BLaER1 treated with 17β-estradiol and CSF1 and Interleukin-3, amounts not matched to agents 10 nM and 100 nM (cell line): ENCODE results near the gene LIX1L.

Source experiments
- H3K27ac ChIP-seq, 11 experiments: shearing (Covaris generic); formaldehyde crosslinking; 2 replicates each; pipeline ENCODE4 v1.8.1; 2022
- H3K27me3 ChIP-seq, 11 experiments: shearing (Covaris generic); formaldehyde crosslinking; 2 replicates each; pipeline ENCODE4 v1.8.1; 2022
- H3K36me3 ChIP-seq, 11 experiments: shearing (Covaris generic); formaldehyde crosslinking; 2 replicates each; pipeline ENCODE4 v1.8.1; 2022
- H3K4me1 ChIP-seq, 10 experiments: shearing (Covaris generic); formaldehyde crosslinking; 2 replicates each; pipeline ENCODE4 v1.8.1; 2022
- H3K4me2 ChIP-seq, 11 experiments: shearing (Covaris generic); formaldehyde crosslinking; 2 replicates each; pipeline ENCODE4 v1.8.1; 2022
- H3K4me3 ChIP-seq, 10 experiments: shearing (Covaris generic); formaldehyde crosslinking; 2 replicates each; pipeline ENCODE4 v1.8.1; 2022
- H3K9ac ChIP-seq, 11 experiments: shearing (Covaris generic); formaldehyde crosslinking; 2 replicates each; pipeline ENCODE4 v1.8.1; 2022
- H3K9me3 ChIP-seq, 11 experiments: shearing (Covaris generic); formaldehyde crosslinking; replicated peaks in 1 of 11; 2 replicates each; pipeline ENCODE4 v1.8.1; 2022
- H4K20me1 ChIP-seq, 11 experiments: shearing (Covaris generic); formaldehyde crosslinking; 2 replicates each; pipeline ENCODE4 v1.8.1; 2022
- Cebpa-rat ChIP-seq, 11 experiments: shearing (Covaris generic); IDR thresholded peaks; 2 replicates each; pipeline ENCODE4 v1.8.1; 2022

The LIX1L gene

DNA sequence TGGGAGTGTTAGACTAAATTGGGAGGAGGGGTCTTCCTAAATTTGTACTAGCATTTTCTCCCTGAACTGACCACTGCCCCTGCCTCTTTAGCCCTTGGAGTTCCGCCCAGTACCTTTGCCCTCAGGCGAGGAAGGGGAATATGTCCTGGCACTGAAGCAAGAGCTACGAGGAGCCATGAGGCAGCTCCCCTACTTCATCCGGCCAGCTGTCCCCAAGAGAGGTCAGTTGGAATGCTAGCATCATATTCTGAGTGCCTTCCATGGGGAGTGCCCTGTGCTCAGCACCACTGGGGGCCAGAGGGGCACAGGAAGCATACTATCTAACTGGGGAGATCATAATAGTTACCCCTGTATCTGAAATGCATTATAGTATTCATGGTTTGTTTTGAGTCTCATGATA, 17.4 kb upstream of the LIX1L start:
- Histone ChIP-seq H3K36me3 (no peaks in the 10 kb centered on the region; a peak in 1 of 22 replicates), H3K4me3 (no peak overlapping the region), H3K9ac (0 out of 22 replicates have a peak overlapping the region, but pooled peaks of 1 of the 11 experiments have one; percentile 27), H3K27me3 (no peaks in the 10 kb centered on the region), H3K4me1 (peaks cover 29 to 34% (median 32%) of the 10 kb centered on the region in 10 experiments), H4K20me1 (no peaks in the 10 kb centered on the region), H3K27ac (no peak overlapping the region), H3K4me2 (no peak overlapping the region), H3K9me3 (no peaks in the 10 kb centered on the region)
- no peak for TF ChIP-seq Cebpa-rat (IDR thresholded peaks at IDR 0.05)

DNA sequence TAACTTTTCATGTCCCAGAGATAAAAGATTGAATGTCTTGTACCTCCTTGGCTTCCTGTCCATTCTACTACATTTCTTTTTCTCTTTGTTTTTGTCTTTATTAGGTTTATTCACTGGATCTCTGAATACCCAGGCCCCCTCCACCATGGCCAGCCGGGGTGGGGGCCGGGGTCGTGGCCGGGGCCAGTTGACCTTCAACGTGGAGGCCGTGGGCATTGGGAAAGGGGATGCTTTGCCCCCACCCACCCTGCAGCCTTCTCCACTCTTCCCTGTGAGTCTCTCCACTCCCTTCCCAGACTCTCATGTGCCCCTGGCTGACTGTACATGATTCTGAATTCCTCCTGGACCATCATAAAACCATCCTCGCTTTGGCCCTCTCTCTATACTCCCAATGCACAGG, 16.9 kb upstream of the LIX1L start:
- Histone ChIP-seq H3K9me3 (no peaks in the 10 kb centered on the region), H4K20me1 (no peaks in the 10 kb centered on the region), H3K27me3 (no peaks in the 10 kb centered on the region), H3K4me3 (no peak overlapping the region), H3K9ac (no peak overlapping the region; a peak in 1 of 22 replicates), H3K4me1 (peaks cover 24 to 29% (median 27%) of the 10 kb centered on the region in 10 experiments), H3K27ac (no peak overlapping the region), H3K4me2 (no peak overlapping the region), H3K36me3 (no peaks in the 10 kb centered on the region; a peak in 1 of 22 replicates)
- no peak for TF ChIP-seq Cebpa-rat (IDR thresholded peaks at IDR 0.05)

GRCh38 chr1:145972580-145972979, 14.8 kb upstream of the LIX1L start:
- H3K9me3 ChIP-seq, result peaks cover 2 to 8% (median 3%) of the 10 kb centered on the region in 11 experiments
- H3K4me1 ChIP-seq, result peaks cover 7 to 8% (median 8%) of the 10 kb centered on the region in 10 experiments
- H3K9ac ChIP-seq, result no peak overlapping the region
- H3K36me3 ChIP-seq, result peaks cover 0 to 5% (median under 1%) of the 10 kb centered on the region in 11 experiments; a peak in 9 of 22 replicates
- no peak for TF ChIP-seq Cebpa-rat (IDR thresholded peaks at IDR 0.05)
- H3K27me3 ChIP-seq, result no peaks in the 10 kb centered on the region
- H3K27ac ChIP-seq, result no peak overlapping the region
- no peak overlapping the region for H3K4me2 ChIP-seq
- H3K4me3 ChIP-seq, result no peak overlapping the region
- H4K20me1 ChIP-seq, result no peaks in the 10 kb centered on the region

DNA sequence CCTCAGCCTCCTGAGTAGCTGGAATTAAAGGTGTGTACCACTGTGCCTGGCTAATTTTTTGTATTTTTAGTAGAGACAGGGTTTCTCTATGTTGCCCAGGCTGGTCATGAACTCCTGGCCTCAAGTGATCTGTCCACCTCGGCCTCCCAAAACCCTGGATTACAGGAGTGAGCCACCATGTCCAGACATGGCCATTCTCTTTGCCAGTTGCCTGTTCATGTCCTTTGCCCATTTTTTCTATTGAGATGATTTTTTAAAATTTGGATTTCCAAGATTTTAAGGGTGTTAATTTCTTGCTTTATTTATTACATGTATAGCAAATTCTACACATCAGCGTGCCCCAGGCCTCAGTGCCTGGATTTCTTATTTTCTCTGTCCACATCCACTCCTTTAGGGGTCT, 9.5 kb upstream of the LIX1L start:
- no peaks in the 10 kb centered on the region for H4K20me1 ChIP-seq
- H3K4me1 ChIP-seq, result peaks cover 18 to 33% (median 28%) of the 10 kb centered on the region in 10 experiments
- TF ChIP-seq Cebpa-rat (IDR thresholded peaks at IDR 0.05), result no peak
- H3K4me2 ChIP-seq, result no peak overlapping the region
- peaks cover 0 to 13% (median 6%) of the 10 kb centered on the region in 11 experiments; a peak in 10 of 22 replicates for H3K36me3 ChIP-seq
- no peak overlapping the region for H3K27ac ChIP-seq
- H3K4me3 ChIP-seq, result no peak overlapping the region
- peaks cover 0 to 17% (median 14%) of the 10 kb centered on the region in 11 experiments; a peak in 19 of 22 replicates for H3K27me3 ChIP-seq
- H3K9me3 ChIP-seq, result peaks cover 9 to 19% (median 12%) of the 10 kb centered on the region in 11 experiments
- no peak overlapping the region for H3K9ac ChIP-seq

GRCh38 chr1:145965119-145965744, 7.4 kb upstream of the LIX1L start:
- Histone ChIP-seq H3K9me3 (peaks cover 9 to 19% (median 12%) of the 10 kb centered on the region in 11 experiments), H3K27ac (peak overlapping the region in 10 of 11 experiments; percentile 57 to 82 (median 69); a peak in 13 of 22 replicates), H3K4me3 (peak overlapping the region; percentile 68 to 86 (median 70)), H3K27me3 (peaks cover 6 to 33% (median 29%) of the 10 kb centered on the region in 11 experiments; a peak in 21 of 22 replicates), H3K4me2 (peak overlapping the region; percentile 97 to 100 (median 100)), H3K4me1 (peaks cover 37 to 47% (median 45%) of the 10 kb centered on the region in 10 experiments), H3K9ac (peak overlapping the region; percentile 72 to 89 (median 81)), H4K20me1 (no peaks in the 10 kb centered on the region), H3K36me3 (peaks cover 0 to 13% (median 6%) of the 10 kb centered on the region in 11 experiments; a peak in 10 of 22 replicates)
- TF ChIP-seq Cebpa-rat (IDR thresholded peaks at IDR 0.05), result no peak

DNA sequence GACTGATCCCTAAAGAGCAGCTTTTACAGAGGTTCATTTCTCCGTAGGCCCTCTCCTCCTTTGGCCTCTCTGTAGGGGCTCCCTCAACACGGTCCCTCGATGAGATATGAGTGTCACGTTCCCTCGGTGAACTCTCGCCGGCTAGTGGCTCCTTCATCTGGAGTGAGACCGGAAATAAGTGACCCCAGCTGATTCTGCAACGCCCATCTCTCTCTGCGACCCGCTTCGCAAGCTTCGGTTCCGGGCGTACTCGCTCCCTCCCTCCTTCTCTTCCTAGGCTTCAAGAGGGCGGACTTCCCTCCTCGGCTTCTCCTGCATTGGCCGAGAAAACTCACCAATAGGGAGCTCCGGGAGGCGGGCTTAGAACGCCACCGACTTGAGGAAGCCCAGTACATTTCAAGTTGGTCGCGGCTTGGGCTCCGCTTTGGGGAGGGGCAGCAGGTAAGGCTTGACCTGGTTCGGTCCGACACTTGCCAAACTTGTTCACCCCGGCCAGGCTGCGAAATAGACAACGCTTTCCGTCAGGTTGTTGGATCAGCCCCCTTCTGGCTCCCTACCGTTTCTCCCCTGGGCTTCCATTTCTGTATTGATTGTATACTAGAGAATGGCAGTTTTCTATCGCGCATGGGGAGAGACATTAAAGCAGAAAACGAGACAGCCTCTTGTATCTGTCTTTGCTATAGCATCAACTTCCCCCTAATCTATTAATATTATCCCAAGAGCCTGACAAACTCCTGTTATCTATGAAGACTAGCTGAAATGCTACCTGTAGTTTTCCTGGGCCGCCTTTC, 6.7 kb upstream of the LIX1L start, which contains the start of the genes ANKRD34A and POLR3GL:
Gene ANKRD34A, minus strand, starts transcription at position 248 of the 791 bp plus-strand sequence. CDS start 2,816 bp downstream, outside the sequence.
Gene POLR3GL, plus strand, starts transcription at position 363 of the 791 bp plus-strand sequence. CDS start 10,176 bp downstream, outside the sequence.
- peak within 1 kb of the TSS; percentile 97 to 100 (median 100) for H3K4me2 ChIP-seq
- peaks cover 6 to 33% (median 29%) of the 10 kb centered on the region in 11 experiments; a peak in 21 of 22 replicates for H3K27me3 ChIP-seq
- H3K4me1 ChIP-seq, result peaks cover 44 to 54% (median 52%) of the 10 kb centered on the region in 10 experiments
- H3K9me3 ChIP-seq, result peaks cover 9 to 19% (median 12%) of the 10 kb centered on the region in 11 experiments
- H3K27ac ChIP-seq, result peak within 1 kb of the TSS; percentile 57 to 82 (median 69); a peak in 21 of 22 replicates
- H4K20me1 ChIP-seq, result no peaks in the 10 kb centered on the region
- H3K9ac ChIP-seq, result peak within 1 kb of the TSS; percentile 72 to 89 (median 81)
- H3K36me3 ChIP-seq, result peaks cover 0 to 13% (median 6%) of the 10 kb centered on the region in 11 experiments; a peak in 10 of 22 replicates
- peak within 1 kb of the TSS; percentile 68 to 86 (median 70) for H3K4me3 ChIP-seq
- no peak for TF ChIP-seq Cebpa-rat (IDR thresholded peaks at IDR 0.05)

DNA sequence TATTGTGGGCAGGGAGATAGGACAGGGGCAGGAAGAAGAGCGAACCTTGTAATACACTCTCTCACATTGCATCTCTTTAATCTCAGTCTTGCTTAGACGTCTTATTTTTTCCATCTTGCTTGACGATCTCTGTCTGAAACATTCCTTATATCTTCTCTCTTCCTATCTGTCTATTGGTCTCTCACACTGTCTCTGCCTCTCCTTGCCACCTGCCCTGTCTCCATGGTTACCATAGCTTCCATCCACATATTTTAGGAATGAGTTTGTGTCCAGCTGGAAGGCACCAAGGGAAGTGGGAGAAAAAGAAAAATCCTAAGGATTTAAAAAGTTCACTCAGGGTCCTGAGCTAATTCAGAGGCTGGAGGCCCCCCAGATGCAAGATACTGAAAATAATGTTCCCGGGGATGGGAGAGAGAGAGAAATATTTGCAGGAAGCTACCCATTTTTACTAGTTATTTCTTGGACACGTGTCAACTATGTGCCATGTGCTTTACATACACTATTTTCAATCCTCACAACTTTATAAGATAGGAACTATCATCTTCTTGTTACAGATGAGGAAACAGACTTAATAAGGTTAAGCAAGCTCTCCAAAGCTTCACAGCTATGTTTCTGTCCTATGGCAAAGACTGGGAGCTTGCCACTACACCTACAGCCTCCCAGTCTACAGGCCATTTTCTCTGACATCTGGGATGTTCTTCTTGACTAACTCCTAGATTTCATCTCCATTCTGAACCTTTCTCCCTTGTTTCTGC, 5.6 kb upstream of the LIX1L start:
- peak overlapping the region; percentile 72 to 89 (median 81) for H3K9ac ChIP-seq
- peaks cover 6 to 33% (median 29%) of the 10 kb centered on the region in 11 experiments; a peak in 21 of 22 replicates for H3K27me3 ChIP-seq
- no peak for TF ChIP-seq Cebpa-rat (IDR thresholded peaks at IDR 0.05)
- peaks cover 0 to 13% (median 6%) of the 10 kb centered on the region in 11 experiments; a peak in 10 of 22 replicates for H3K36me3 ChIP-seq
- H3K9me3 ChIP-seq, result peaks cover 9 to 19% (median 12%) of the 10 kb centered on the region in 11 experiments
- H3K4me3 ChIP-seq, result peak overlapping the region; percentile 68 to 86 (median 70)
- peaks cover 55 to 64% (median 63%) of the 10 kb centered on the region in 10 experiments for H3K4me1 ChIP-seq
- H3K27ac ChIP-seq, result peak overlapping the region; percentile 57 to 82 (median 69); a peak in 19 of 22 replicates
- H3K4me2 ChIP-seq, result peak overlapping the region; percentile 97 to 100 (median 100)
- no peaks in the 10 kb centered on the region for H4K20me1 ChIP-seq
